Progenitor cell of endocrine pancreas (in vitro differentiated cells): ENCODE results near the gene GIMD1. TPM values are rescaled to one million over a fixed set of nuclear protein-coding genes. Genes with fewer than 3 reads are reported as not detected.
A peak's percentile ranks its signal among the peaks of the same experiment; 100 is the strongest.

Experiments
- DNase-seq: peaks from one replicate; pipeline ENCODE4 v3.0.0; 2021; ENCODE audit warnings: low spot score; ENCODE audit not compliant: unreplicated experiment
- H3K27ac Mint-ChIP-seq: 2 replicates; pipeline ENCODE4 v1.8.0; 2021; ENCODE audit warnings: mild to moderate bottlenecking, moderate library complexity, mixed read lengths
- H3K27me3 Mint-ChIP-seq: 2 replicates; pipeline ENCODE4 v1.8.0; 2021; ENCODE audit warnings: mixed read lengths
- H3K36me3 Mint-ChIP-seq: 2 replicates; pipeline ENCODE4 v1.8.0; 2022; ENCODE audit warnings: mixed read lengths; ENCODE audit not compliant: insufficient read depth
- H3K4me1 Mint-ChIP-seq: 2 replicates; pipeline ENCODE4 v1.8.0; 2021; ENCODE audit warnings: low read depth, mixed read lengths
- H3K4me3 Mint-ChIP-seq: 2 replicates; pipeline ENCODE4 v1.8.0; 2021; ENCODE audit warnings: low read depth, mild to moderate bottlenecking, moderate library complexity, mixed read lengths
- H3K9me3 Mint-ChIP-seq: 2 replicates; pipeline ENCODE4 v1.8.0; 2021; ENCODE audit warnings: low read depth, mixed read lengths
- total RNA-seq: library from RNA; stranded (reverse); gene quantifications from 2 replicates; pipeline ENCODE4 v1.2.1, GENCODE V29; 2021
- TF ChIP-seq, protein P1 (sequence below): fragments of 200-600 bp; sonication (generic); IDR thresholded peaks from one replicate; pipeline ENCODE4 v1.5.0; 2021; ENCODE audit warnings: antibody characterized with exemption, mild to moderate bottlenecking; ENCODE audit not compliant: unreplicated experiment

The GIMD1 gene
- total RNA-seq, 1 donor from 2014 or later: not detected

DNA sequence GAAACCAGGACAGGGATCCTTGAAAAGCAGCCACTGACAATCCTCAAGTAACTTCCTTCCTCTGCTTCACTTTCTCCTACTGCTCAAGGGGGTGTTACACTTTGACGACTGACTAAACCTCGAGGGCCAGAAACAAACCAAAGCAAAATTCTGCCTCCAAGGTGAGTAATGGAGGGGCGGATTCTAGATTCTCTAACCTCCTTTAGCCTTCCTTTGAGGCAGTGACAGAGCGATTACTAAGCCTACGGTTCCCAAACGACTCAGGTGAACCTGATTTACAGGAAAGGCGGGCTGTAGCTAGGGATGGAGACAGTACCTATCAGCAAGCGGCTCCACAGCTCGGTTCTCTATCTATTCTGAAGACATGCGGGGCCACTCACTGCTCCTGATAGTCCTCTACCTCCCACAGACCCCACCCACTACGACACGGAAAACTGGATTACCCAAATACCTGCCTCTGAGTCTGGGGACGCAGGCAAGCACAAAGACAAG, 53.1 kb downstream of the GIMD1 start:
- DNase-seq: no peak
- Mint-ChIP-seq H3K9me3 (no peaks in the 10 kb centered on the region), H3K36me3 (peaks cover 6% of the 10 kb centered on the region), H3K4me1 (peaks cover 17% of the 10 kb centered on the region), H3K4me3 (no peak overlapping the region), H3K27me3 (no peaks in the 10 kb centered on the region), H3K27ac (no peak overlapping the region)
- TF ChIP-seq, protein P1, sequence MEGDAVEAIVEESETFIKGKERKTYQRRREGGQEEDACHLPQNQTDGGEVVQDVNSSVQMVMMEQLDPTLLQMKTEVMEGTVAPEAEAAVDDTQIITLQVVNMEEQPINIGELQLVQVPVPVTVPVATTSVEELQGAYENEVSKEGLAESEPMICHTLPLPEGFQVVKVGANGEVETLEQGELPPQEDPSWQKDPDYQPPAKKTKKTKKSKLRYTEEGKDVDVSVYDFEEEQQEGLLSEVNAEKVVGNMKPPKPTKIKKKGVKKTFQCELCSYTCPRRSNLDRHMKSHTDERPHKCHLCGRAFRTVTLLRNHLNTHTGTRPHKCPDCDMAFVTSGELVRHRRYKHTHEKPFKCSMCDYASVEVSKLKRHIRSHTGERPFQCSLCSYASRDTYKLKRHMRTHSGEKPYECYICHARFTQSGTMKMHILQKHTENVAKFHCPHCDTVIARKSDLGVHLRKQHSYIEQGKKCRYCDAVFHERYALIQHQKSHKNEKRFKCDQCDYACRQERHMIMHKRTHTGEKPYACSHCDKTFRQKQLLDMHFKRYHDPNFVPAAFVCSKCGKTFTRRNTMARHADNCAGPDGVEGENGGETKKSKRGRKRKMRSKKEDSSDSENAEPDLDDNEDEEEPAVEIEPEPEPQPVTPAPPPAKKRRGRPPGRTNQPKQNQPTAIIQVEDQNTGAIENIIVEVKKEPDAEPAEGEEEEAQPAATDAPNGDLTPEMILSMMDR: no peak

DNA sequence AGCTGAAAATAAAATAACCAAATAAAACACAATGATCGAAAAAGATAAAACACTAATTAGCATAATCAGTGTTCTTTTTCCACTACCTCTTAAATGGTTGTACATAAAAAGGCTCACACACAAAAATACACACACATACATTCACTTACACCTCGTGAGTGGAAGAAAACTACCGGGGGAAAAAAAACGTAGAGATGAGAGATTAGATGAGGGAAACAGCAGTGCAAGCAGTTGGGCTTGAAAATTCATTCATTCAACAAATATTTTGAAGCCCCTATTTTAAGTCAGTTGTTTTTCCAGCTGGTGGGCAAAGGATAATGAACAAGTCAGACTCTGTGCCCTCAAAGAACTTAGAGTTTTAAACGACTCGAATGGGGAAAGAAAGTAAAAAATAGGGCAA, 53.6 kb downstream of the GIMD1 start:
- Mint-ChIP-seq H3K4me1 (peaks cover 22% of the 10 kb centered on the region), H3K27ac (peak overlapping the region; percentile 89), H3K36me3 (peaks cover under 1% of the 10 kb centered on the region), H3K4me3 (no peak overlapping the region), H3K9me3 (no peaks in the 10 kb centered on the region), H3K27me3 (no peaks in the 10 kb centered on the region)
- DNase-seq: no peak
- TF ChIP-seq, protein P1: no peak

DNA sequence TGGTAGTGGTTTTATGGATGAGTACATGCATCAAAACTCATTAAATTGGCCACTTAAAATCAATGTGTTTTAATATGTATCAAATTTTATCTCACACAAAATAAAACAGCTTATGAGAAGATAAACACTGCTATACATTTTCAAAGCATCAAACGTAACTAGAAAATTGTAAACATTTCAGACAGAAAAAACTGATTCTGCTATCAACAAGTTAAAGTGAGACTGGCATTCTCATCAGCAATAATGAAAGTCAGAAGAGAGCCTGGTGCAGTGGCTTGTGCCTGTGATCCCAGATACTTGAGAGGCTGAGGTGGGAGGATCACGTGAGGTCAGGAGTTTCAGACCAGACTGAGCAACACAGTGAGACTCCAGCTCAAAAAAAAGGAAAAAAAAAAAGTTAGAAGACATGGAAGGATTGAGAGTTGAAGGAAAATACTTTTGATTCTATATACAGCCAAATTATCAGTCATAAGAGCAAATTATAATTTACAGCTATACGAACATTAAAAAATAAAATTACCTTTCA, 55.5 kb downstream of the GIMD1 start:
- DNase-seq: no peak
- Mint-ChIP-seq H3K27ac (peak overlapping the region; percentile 94), H3K27me3 (no peaks in the 10 kb centered on the region), H3K9me3 (no peaks in the 10 kb centered on the region), H3K36me3 (no peaks in the 10 kb centered on the region), H3K4me3 (no peak overlapping the region), H3K4me1 (peaks cover 24% of the 10 kb centered on the region)
- TF ChIP-seq, protein P1: no peak

DNA sequence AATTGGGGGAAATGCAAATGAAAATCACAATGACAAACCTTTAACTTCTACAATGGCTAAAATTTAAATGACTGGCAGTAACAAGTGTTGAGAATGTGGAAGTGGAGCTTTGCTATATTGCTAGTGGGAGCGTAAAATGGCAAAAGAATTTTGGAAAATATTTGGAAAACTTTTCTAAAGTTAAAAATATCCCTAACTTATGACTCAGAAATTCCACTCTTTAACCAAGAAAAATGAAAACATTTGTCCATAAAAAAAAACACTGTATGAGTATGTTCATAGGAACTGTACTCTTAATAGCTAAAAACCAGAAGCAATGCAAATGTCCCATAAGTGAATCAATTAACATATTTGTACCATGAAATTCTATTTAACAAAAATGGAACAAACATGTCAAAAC, 56.2 kb downstream of the GIMD1 start:
- H3K27ac Mint-ChIP-seq: no peak overlapping the region

More for the DNA sequence above, 56.2 kb downstream of the GIMD1 start:
- Mint-ChIP-seq H3K27me3 (no peaks in the 10 kb centered on the region), H3K9me3 (no peaks in the 10 kb centered on the region), H3K4me3 (no peak overlapping the region), H3K36me3 (no peaks in the 10 kb centered on the region), H3K4me1 (peaks cover 24% of the 10 kb centered on the region)
- TF ChIP-seq, protein P1: no peak
- no peak for DNase-seq

Other genes starting within 250 kb of the GIMD1 start
- 77.8 and 83.1 TPM in 2 replicates for gene TBCK, start 52.6 kb downstream of the GIMD1 start, total RNA-seq
- 34.0 and 36.3 TPM in 2 replicates for gene AIMP1, start 52.2 kb downstream of the GIMD1 start, total RNA-seq